Body of pancreas (tissue), 4 donors: ENCODE measurements around the gene NOP16. TPM values are rescaled to one million over a fixed set of nuclear protein-coding genes. Genes with fewer than 3 reads are reported as not detected.

Experiments
- ATAC-seq: fragments of 150-250 bp; one replicate; pipeline ENCODE4 v1.9.1; 2016
- DNase-seq, 4 donors: peaks; one replicate each; pipeline ENCODE4 v3.0.0-alpha.2; 2019
- H3K27ac ChIP-seq, 4 donors: fragments of 200-600 bp; sonication (generic); 1 replicate in 3 of 4; 2 replicates in 1 of 4; pipeline versions ENCODE4 v1.5.1 to v1.6.1; 2016 to 2019; ENCODE audit warnings: mild to moderate bottlenecking in 1 of 4, mixed read lengths in 1 of 4, moderate library complexity in 1 of 4
- H3K27me3 ChIP-seq, 2 donors: fragments of 200-600 bp; sonication (generic); one replicate each; pipeline ENCODE4 v1.6.0; 2016; ENCODE audit warnings: mild to moderate bottlenecking in 1 of 2
- H3K36me3 ChIP-seq, 2 donors: fragments of 200-600 bp; sonication (generic); replicated peaks in 1 of 2; 2 replicates each; pipeline ENCODE4 v1.5.1; 2016; ENCODE audit warnings: low read depth in 2 of 2; ENCODE audit not compliant: insufficient read depth in 1 of 2
- H3K4me1 ChIP-seq: fragments of 200-600 bp; sonication (generic); one replicate; pipeline ENCODE4 v1.6.0; 2016
- H3K4me3 ChIP-seq, 2 donors: fragments of 200-600 bp; sonication (generic); 1 replicate in 1 of 2; 2 replicates in 1 of 2; pipeline ENCODE4 v1.5.1; 2016 to 2019
- H3K9me3 ChIP-seq, 3 donors: fragments of 200-600 bp; sonication (generic); 1 replicate in 2 of 3; 2 replicates in 1 of 3; pipeline ENCODE4 v1.5.1; 2016
- CTCF ChIP-seq, 7 experiments: fragments of 450-650 bp in 4 of 7; fragments of 200-600 bp in 3 of 7; sonication (generic) in 3 of 7; IDR thresholded peaks; one replicate each; pipeline ENCODE4 v1.5.1; 2016 to 2019; ENCODE audit warnings: antibody characterized with exemption in 7 of 7
- POLR2A ChIP-seq, 3 donors: fragments of 450-650 bp; IDR thresholded peaks; one replicate each; pipeline ENCODE4 v1.6.1; 2016; ENCODE audit warnings: antibody characterized with exemption in 3 of 3, mild to moderate bottlenecking in 2 of 3
- WGBS, 2 donors: methylation state at CpG; one replicate each; pipeline ENCODE4 v1.1.5; 2017; 5-methylcytosine and 5-hydroxymethylcytosine counted together
- intact Hi-C: fragments of 100-400 bp; cut with DNase I; formaldehyde crosslinking; loops from one replicate; pipeline ENCODE4 v1.15.1; 2023
- total RNA-seq, 2 donors: library from RNA; depleted of rRNA; stranded (reverse); fragments of >200 nt; gene quantifications; one replicate each; pipeline ENCODE4 v1.1.0, GENCODE V29; 2016

The NOP16 gene
- total RNA-seq, 2 donors from 2014 or later, result 19.2 to 32.0 TPM

GRCh38 chr5:176384991-176385390 is 3.4 kb downstream of the NOP16 start:
- 88 to 92% methylated on average over 12 of the region's 12 CpGs for WGBS, 2 donors
- Histone ChIP-seq H3K4me1 (peaks cover 23% of the 10 kb centered on the region), H3K9me3 (no peaks in the 10 kb centered on the region), H3K27me3 (no peaks in the 10 kb centered on the region), H3K27ac (no peak overlapping the region), H3K36me3 (peaks cover 0 to 15% of the 10 kb centered on the region in 2 donors), H3K4me3 (no peak overlapping the region)
- DNase-seq, result no peak
- intact Hi-C loops, result no loop called here
- no peak for ATAC-seq
- TF ChIP-seq POLR2A (IDR thresholded peaks at IDR 0.05) (no peak), CTCF (IDR thresholded peaks at IDR 0.05) (no peak)

- Histone ChIP-seq H3K4me1 (peaks cover 18% of the 10 kb centered on the region), H3K4me3 (no peak overlapping the region), H3K9me3 (no peaks in the 10 kb centered on the region), H3K36me3 (peaks cover 0 to 15% of the 10 kb centered on the region in 2 donors), H3K27ac (no peak overlapping the region), H3K27me3 (no peaks in the 10 kb centered on the region)
- 92 to 100% methylated on average over 3 to 8 of the region's 8 CpGs for WGBS, 2 donors
- DNase-seq (no peak), ATAC-seq (no peak)
- TF ChIP-seq POLR2A (IDR thresholded peaks at IDR 0.05) (no peak), CTCF (IDR thresholded peaks at IDR 0.05) (no peak)
- intact Hi-C loops, result no loop called here
These were observed 4.0 kb downstream of the NOP16 start for GRCh38 chr5:176384366-176384930.

GRCh38 chr5:176383961-176384360 is 4.4 kb downstream of the NOP16 start:
- intact Hi-C loops, result no loop called here
- no peak overlapping the region for H3K27ac ChIP-seq
- H3K4me3 ChIP-seq, result no peak overlapping the region
- H3K9me3 ChIP-seq, result no peaks in the 10 kb centered on the region
- ATAC-seq (no peak), DNase-seq (no peak)
- 80% methylated on average over 9 of the region's 9 CpGs for WGBS, 2 donors
- H3K27me3 ChIP-seq, result no peaks in the 10 kb centered on the region
- peaks cover 17% of the 10 kb centered on the region for H3K4me1 ChIP-seq
- TF ChIP-seq CTCF (IDR thresholded peaks at IDR 0.05), result no peak
- no peak for TF ChIP-seq POLR2A (IDR thresholded peaks at IDR 0.05)
- H3K36me3 ChIP-seq, result peaks cover 0 to 15% of the 10 kb centered on the region in 2 donors

GRCh38 chr5:176383248-176383905 is 5.0 kb downstream of the NOP16 start:
- Histone ChIP-seq H3K36me3 (peaks cover 0 to 15% of the 10 kb centered on the region in 2 donors), H3K4me3 (no peak overlapping the region), H3K4me1 (peaks cover 17% of the 10 kb centered on the region), H3K27me3 (no peaks in the 10 kb centered on the region), H3K27ac (no peak overlapping the region), H3K9me3 (no peaks in the 10 kb centered on the region)
- TF ChIP-seq POLR2A (IDR thresholded peaks at IDR 0.05), result no peak
- no peak for TF ChIP-seq CTCF (IDR thresholded peaks at IDR 0.05)
- DNase-seq (no peak), ATAC-seq (no peak)
- intact Hi-C loops, result no loop called here
- WGBS, 2 donors, result 94 to 95% methylated on average over 9 to 15 of the region's 15 CpGs

- peaks cover 0 to 15% of the 10 kb centered on the region in 2 donors for H3K36me3 ChIP-seq
- no peaks in the 10 kb centered on the region for H3K9me3 ChIP-seq
- TF ChIP-seq POLR2A (IDR thresholded peaks at IDR 0.05) (no peak), CTCF (IDR thresholded peaks at IDR 0.05) (no peak)
- DNase-seq (no peak), ATAC-seq (no peak)
- H3K27ac ChIP-seq, result no peak overlapping the region
- intact Hi-C loops, result no loop called here
- no peaks in the 10 kb centered on the region for H3K27me3 ChIP-seq
- H3K4me3 ChIP-seq, result no peak overlapping the region
- H3K4me1 ChIP-seq, result peaks cover 14% of the 10 kb centered on the region
- 80% methylated on average over 3 of the region's 3 CpGs; no CpG with 5 or more reads in 1 of the 2 donors for WGBS, 2 donors
These were observed 5.7 kb downstream of the NOP16 start for GRCh38 chr5:176382721-176383120.
